ENCODE results near the gene NCOA1. TPM values are rescaled to one million over a fixed set of nuclear protein-coding genes. Genes with fewer than 3 reads are reported as not detected.
"Not testable (repeated sequence)": the region's sequence is repeated elsewhere in the genome, so short reads cannot be mapped to it uniquely, and the experiment has no call there.

Gene NCOA1
- total RNA-seq, 2 donors from 2014 or later, result 20.1 to 22.6 TPM

DNA sequence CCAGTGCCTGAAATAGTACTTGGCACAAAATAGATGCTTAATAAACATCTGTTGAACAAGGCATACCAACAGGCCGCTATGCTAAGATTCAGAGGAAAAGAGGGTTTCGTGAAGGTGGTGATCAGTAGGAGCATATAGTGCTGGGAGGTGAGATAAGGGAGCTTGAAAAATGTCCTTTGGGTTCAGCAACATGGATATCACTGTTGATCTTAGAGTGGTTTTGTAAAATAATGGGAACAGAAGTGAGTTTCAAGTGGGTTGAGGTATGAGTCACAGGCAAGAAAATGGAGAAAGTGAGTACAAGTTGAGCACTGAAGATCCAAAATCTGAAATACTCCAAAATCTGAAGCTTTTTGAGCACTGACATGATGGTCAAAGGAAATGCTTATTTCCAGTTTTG, 306.6 kb downstream of the NCOA1 start:
- Mint-ChIP-seq H3K4me3 (no peak overlapping the region), H3K4me1 (peaks cover 13% of the 10 kb centered on the region), H3K9me3 (peaks cover 22% of the 10 kb centered on the region), H3K27me3 (ENCODE audit: insufficient read depth) (no peaks in the 10 kb centered on the region), H3K36me3 (ENCODE audit: low read depth) (peaks cover 57% of the 10 kb centered on the region), H3K27ac (no peak overlapping the region)
- Histone ChIP-seq H3K4me3 (ENCODE audit: low read length) (no peak overlapping the region), H3K9ac (ENCODE audit: extremely low read depth, low read length, poor library complexity, severe bottlenecking) (no peak overlapping the region), H3K36me3 (ENCODE audit: control insufficient read depth, insufficient read depth, low read length) (peaks cover 41% of the 10 kb centered on the region), H3K27me3 (ENCODE audit: control insufficient read depth, insufficient read depth, low read length, poor library complexity, severe bottlenecking) (no peaks in the 10 kb centered on the region), H3K9me3 (ENCODE audit: control insufficient read depth, low read length) (peaks cover 17% of the 10 kb centered on the region), H3K27ac (ENCODE audit: low read depth, low read length) (no peak overlapping the region), H3K4me1 (ENCODE audit: control insufficient read depth, insufficient read depth, low read length) (no peaks in the 10 kb centered on the region)
- DNase-seq, result no peak
- WGBS, 2 experiments (ENCODE audit: insufficient coverage in 1 of 2, insufficient read length in 1 of 2), result 92 to 95% methylated on average over 2 of the region's 2 CpGs
- TF ChIP-seq, protein P1, sequence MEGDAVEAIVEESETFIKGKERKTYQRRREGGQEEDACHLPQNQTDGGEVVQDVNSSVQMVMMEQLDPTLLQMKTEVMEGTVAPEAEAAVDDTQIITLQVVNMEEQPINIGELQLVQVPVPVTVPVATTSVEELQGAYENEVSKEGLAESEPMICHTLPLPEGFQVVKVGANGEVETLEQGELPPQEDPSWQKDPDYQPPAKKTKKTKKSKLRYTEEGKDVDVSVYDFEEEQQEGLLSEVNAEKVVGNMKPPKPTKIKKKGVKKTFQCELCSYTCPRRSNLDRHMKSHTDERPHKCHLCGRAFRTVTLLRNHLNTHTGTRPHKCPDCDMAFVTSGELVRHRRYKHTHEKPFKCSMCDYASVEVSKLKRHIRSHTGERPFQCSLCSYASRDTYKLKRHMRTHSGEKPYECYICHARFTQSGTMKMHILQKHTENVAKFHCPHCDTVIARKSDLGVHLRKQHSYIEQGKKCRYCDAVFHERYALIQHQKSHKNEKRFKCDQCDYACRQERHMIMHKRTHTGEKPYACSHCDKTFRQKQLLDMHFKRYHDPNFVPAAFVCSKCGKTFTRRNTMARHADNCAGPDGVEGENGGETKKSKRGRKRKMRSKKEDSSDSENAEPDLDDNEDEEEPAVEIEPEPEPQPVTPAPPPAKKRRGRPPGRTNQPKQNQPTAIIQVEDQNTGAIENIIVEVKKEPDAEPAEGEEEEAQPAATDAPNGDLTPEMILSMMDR (conservative IDR thresholded peaks at IDR 0.05), result no peak

DNA sequence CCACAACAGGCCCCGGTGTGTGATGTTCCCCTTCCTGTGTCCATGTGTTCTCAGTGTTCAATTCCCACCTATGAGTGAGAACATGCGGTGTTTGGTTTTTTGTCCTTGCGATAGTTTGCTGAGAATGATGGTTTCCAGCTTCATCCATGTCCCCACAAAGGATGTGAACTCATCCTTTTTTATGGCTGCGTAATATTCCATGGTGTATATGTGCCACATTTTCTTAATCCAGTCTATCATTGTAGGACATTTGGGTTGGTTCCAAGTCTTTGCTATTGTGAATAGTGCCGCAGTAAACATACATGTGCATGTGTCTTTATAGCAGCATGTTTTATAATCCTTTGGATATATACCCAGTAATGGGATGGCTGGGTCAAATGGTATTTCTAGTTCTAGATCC, 309.4 kb downstream of the NCOA1 start:
- H3K27me3 Mint-ChIP-seq (ENCODE audit: insufficient read depth); DNase-seq; H3K9ac ChIP-seq (ENCODE audit: extremely low read depth, low read length, poor library complexity, severe bottlenecking); H3K4me3 ChIP-seq (ENCODE audit: low read length); H3K27me3 ChIP-seq (ENCODE audit: control insufficient read depth, insufficient read depth, low read length, poor library complexity, severe bottlenecking); H3K4me3 Mint-ChIP-seq; H3K4me1 ChIP-seq (ENCODE audit: control insufficient read depth, insufficient read depth, low read length); H3K27ac Mint-ChIP-seq; H3K27ac ChIP-seq (ENCODE audit: low read depth, low read length); H3K4me1 Mint-ChIP-seq: not testable (repeated sequence)
- WGBS, 2 experiments (ENCODE audit: insufficient coverage in 1 of 2, insufficient read length in 1 of 2), result 84 to 100% methylated on average over 1 to 4 of the region's 5 CpGs
- Histone ChIP-seq H3K9me3 (ENCODE audit: control insufficient read depth, low read length) (peaks cover 18% of the 10 kb centered on the region), H3K36me3 (ENCODE audit: control insufficient read depth, insufficient read depth, low read length) (peaks cover 33% of the 10 kb centered on the region)
- Mint-ChIP-seq H3K36me3 (ENCODE audit: low read depth) (peaks cover 79% of the 10 kb centered on the region), H3K9me3 (peaks cover 44% of the 10 kb centered on the region)

DNA sequence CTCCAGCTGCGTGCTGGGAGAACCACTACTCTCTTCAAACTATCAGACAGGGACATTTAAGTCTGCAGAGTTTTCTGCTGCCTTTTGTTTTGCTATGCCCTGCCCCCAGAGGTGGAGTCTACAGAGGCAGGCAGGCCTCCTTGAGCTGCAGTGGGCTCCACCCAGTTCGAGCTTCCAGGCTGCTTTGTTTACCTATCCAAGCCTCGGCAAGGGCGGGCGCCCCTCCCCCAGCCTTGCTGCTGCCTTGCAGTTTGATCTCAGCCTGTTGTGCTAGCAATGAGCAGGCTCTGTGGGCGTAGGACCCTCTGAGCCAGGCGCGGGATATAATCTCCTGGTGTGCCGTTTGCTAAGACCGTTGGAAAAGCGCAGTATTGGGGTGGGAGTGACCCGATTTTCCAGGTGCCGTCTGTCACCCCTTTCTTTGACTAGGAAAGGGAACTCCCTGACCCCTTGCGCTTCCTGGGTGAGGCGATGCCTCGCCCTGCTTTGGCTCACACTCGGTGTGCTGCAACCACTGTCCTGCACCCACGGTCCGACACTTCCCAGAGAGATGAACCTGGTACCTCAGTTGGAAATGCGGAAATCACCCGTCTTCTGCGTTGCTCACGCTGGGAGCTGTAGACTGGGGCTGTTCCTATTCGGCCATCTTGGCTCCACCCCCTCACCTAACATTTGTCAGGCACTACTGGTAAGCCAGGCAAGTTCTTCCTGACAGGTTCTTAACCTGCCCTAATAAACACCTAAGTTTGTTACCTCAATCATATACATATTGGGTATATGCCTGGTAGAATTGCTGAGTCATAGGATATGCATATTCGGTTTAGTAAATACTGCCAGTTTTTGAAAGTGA, 315.0 kb downstream of the NCOA1 start:
- 96% methylated on average over 13 to 25 of the region's 25 CpGs for WGBS, 2 experiments (ENCODE audit: insufficient coverage in 1 of 2, insufficient read length in 1 of 2)
- H3K36me3 Mint-ChIP-seq (ENCODE audit: low read depth), result peaks cover 69% of the 10 kb centered on the region
- H3K27ac Mint-ChIP-seq; H3K4me1 ChIP-seq (ENCODE audit: control insufficient read depth, insufficient read depth, low read length); H3K27me3 Mint-ChIP-seq (ENCODE audit: insufficient read depth); H3K4me1 Mint-ChIP-seq; H3K27ac ChIP-seq (ENCODE audit: low read depth, low read length); H3K4me3 Mint-ChIP-seq; H3K27me3 ChIP-seq (ENCODE audit: control insufficient read depth, insufficient read depth, low read length, poor library complexity, severe bottlenecking); H3K9ac ChIP-seq (ENCODE audit: extremely low read depth, low read length, poor library complexity, severe bottlenecking): not testable (repeated sequence)
- peaks cover 51% of the 10 kb centered on the region for H3K9me3 Mint-ChIP-seq
- peaks cover 46% of the 10 kb centered on the region for H3K36me3 ChIP-seq (ENCODE audit: control insufficient read depth, insufficient read depth, low read length)
- H3K4me3 ChIP-seq (ENCODE audit: low read length), result peak overlapping the region; percentile 59
- peak; percentile 47 for DNase-seq
- H3K9me3 ChIP-seq (ENCODE audit: control insufficient read depth, low read length), result peaks cover 30% of the 10 kb centered on the region

DNA sequence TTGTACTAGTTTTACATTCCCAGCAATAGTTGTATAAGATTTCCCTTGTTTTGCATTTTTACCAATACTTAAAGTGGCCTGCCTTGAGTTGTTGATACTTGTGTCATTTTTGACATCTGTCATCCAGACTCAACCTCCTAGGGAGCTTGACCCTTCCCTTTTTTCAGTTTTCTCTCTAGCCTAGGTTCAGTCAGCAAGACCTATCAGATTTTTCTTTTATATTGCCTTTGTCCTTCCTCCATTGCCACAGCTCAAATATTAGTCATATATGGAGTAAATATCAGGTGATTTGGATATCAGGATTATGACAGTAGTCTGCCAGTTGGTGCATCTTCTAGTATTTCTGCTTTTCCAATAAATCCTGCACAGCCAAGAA, 315.6 kb downstream of the NCOA1 start:
- Histone ChIP-seq H3K9me3 (ENCODE audit: control insufficient read depth, low read length) (peaks cover 30% of the 10 kb centered on the region), H3K27ac (ENCODE audit: low read depth, low read length) (no peak overlapping the region), H3K36me3 (ENCODE audit: control insufficient read depth, insufficient read depth, low read length) (peaks cover 47% of the 10 kb centered on the region), H3K9ac (ENCODE audit: extremely low read depth, low read length, poor library complexity, severe bottlenecking) (no peak overlapping the region), H3K4me3 (ENCODE audit: low read length) (peak overlapping the region; percentile 59), H3K27me3 (ENCODE audit: control insufficient read depth, insufficient read depth, low read length, poor library complexity, severe bottlenecking) (no peaks in the 10 kb centered on the region), H3K4me1 (ENCODE audit: control insufficient read depth, insufficient read depth, low read length) (no peaks in the 10 kb centered on the region)
- Mint-ChIP-seq H3K27me3 (ENCODE audit: insufficient read depth) (no peaks in the 10 kb centered on the region), H3K36me3 (ENCODE audit: low read depth) (peaks cover 66% of the 10 kb centered on the region), H3K9me3 (peaks cover 48% of the 10 kb centered on the region), H3K4me3 (no peak overlapping the region), H3K27ac (no peak overlapping the region), H3K4me1 (no peaks in the 10 kb centered on the region)
- DNase-seq, result no peak
- TF ChIP-seq, protein P1 (conservative IDR thresholded peaks at IDR 0.05), result no peak

Data from endodermal cell (in vitro differentiated cells).